Measurements from ENCODE around the gene DCBLD1.

DNA sequence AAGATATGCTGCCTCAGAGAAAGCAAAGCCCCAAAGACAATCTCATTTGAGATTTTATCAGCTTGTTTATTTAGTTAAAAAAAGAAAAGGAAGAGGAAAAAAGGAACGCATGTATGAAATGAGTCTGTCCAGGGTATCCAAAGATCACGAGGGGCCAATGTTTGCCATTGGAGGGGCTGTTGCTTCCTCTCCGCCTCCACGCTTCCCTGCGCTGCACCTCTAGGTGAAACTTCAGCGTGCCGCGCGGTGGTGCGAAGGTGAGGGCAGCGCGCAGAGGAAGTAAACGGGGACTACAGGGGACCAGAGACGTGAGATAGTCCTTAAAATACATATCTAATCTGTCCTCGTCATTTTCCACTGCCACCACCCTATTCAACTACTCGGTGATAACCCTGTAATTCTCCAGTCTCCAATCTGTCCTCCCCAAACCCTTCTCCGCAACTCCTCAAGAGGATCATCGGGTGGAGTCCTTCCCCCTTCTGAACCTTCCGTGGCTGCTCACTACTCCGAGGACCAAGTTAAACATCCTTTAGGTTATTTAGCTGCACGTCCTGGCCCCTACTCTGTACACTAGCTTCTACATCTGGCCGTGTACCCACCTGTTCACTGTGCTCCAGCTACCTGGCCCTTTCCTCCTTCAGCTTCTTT lies 1.1 kb upstream of the DCBLD1 start:
- TF ChIP-seq, protein P1, sequence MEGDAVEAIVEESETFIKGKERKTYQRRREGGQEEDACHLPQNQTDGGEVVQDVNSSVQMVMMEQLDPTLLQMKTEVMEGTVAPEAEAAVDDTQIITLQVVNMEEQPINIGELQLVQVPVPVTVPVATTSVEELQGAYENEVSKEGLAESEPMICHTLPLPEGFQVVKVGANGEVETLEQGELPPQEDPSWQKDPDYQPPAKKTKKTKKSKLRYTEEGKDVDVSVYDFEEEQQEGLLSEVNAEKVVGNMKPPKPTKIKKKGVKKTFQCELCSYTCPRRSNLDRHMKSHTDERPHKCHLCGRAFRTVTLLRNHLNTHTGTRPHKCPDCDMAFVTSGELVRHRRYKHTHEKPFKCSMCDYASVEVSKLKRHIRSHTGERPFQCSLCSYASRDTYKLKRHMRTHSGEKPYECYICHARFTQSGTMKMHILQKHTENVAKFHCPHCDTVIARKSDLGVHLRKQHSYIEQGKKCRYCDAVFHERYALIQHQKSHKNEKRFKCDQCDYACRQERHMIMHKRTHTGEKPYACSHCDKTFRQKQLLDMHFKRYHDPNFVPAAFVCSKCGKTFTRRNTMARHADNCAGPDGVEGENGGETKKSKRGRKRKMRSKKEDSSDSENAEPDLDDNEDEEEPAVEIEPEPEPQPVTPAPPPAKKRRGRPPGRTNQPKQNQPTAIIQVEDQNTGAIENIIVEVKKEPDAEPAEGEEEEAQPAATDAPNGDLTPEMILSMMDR (IDR thresholded peaks at IDR 0.05): no peak
- TF ChIP-seq POLR2A (IDR thresholded peaks at IDR 0.05): no peak
